PC-9 (cell line): ENCODE measurements around the gene CCNL1.

Experiments
- EZH2 ChIP-seq: fragments of 200-600 bp; sonication (generic); IDR thresholded peaks from 2 replicates; pipeline ENCODE4 v1.8.0; 2017; ENCODE audit warnings: antibody characterized with exemption, low read depth
- TF ChIP-seq, protein P1 (sequence below): fragments of 200-600 bp; sonication (generic); conservative IDR thresholded peaks from 2 replicates; pipeline ENCODE4 v1.6.1; 2017; ENCODE audit warnings: mixed run types, antibody characterized with exemption, mild to moderate bottlenecking, moderate library complexity

DNA sequence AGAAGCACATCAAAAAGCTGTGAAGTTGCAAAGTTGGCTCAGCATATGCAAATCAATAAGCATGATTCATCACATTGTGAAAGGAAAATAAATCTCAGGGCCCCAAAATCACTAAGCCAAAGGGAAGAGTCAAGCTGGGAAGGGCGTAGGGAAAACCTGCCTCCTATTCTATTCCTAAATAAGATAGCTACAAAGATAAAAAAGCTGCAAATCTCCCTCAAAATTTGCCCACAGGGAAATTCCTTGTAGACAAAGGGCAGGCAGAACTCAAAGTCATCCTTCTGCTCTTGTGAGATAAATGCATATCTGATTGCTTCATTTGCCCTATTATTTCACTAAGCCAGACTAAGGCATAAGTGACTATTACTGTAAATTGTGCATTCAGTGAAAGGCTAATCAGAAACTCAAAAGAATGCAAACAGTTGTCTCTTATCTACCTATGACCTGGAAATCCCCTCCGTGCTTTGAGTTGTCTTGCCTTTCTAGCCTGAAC, 30.5 kb upstream of the CCNL1 start:
- TF ChIP-seq, protein P1, sequence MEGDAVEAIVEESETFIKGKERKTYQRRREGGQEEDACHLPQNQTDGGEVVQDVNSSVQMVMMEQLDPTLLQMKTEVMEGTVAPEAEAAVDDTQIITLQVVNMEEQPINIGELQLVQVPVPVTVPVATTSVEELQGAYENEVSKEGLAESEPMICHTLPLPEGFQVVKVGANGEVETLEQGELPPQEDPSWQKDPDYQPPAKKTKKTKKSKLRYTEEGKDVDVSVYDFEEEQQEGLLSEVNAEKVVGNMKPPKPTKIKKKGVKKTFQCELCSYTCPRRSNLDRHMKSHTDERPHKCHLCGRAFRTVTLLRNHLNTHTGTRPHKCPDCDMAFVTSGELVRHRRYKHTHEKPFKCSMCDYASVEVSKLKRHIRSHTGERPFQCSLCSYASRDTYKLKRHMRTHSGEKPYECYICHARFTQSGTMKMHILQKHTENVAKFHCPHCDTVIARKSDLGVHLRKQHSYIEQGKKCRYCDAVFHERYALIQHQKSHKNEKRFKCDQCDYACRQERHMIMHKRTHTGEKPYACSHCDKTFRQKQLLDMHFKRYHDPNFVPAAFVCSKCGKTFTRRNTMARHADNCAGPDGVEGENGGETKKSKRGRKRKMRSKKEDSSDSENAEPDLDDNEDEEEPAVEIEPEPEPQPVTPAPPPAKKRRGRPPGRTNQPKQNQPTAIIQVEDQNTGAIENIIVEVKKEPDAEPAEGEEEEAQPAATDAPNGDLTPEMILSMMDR = no peak
- TF ChIP-seq EZH2 = no peak
